GM12891 (cell line): ENCODE measurements around the gene TBL1X.

Experiments used
- POLR2AphosphoS5 ChIP-seq: IDR thresholded peaks from 2 replicates; pipeline ENCODE4 v1.6.1; 2011; ENCODE audit warnings: low read depth, low read length, control low read depth
- TAF1 ChIP-seq: IDR thresholded peaks from 2 replicates; pipeline ENCODE4 v1.6.1; 2011; ENCODE audit warnings: low read depth, low read length, control low read depth

DNA sequence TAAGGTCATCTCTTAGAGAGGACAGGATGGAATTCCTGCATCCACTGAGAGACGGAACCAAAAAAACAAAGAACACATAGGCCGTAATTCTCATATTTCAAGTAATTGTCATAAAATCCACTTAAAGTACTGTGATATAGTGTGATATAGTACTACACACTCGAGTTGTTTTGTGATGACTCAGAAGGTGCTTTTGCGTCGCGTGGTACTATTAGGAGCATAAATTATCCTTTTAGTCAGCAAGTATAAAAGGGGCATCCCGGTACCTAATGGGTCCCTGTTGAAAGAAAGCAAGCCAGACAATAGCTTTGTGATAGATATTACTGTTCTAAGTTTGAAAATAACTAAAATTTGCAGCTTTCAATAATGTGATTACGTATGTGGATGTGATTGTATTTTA lies 245.5 kb downstream of the TBL1X start:
- TF ChIP-seq POLR2AphosphoS5 (no peak), TAF1 (no peak)
